HEK293 (cell line): ENCODE results near the gene RNF222.

Experiments
- FEZF1 ChIP-seq: fragments of 450-650 bp; formaldehyde crosslinking; IDR thresholded peaks from 2 replicates; pipeline ENCODE4 v1.5.1; 2016; ENCODE audit warnings: missing biosample characterization, missing genetic modification characterization
- HOXD13 ChIP-seq: sonication (generic); formaldehyde crosslinking; IDR thresholded peaks from 2 replicates; pipeline ENCODE4 v1.8.0; 2022; ENCODE audit warnings: missing genetic modification reagents, borderline replicate concordance
- KLF10 ChIP-seq: fragments of 450-650 bp; IDR thresholded peaks from 2 replicates; pipeline ENCODE4 v1.5.1; 2018; ENCODE audit warnings: missing biosample characterization, mild to moderate bottlenecking, missing genetic modification characterization
- KLF8 ChIP-seq: fragments of 450-650 bp; formaldehyde crosslinking; IDR thresholded peaks from 2 replicates; pipeline ENCODE4 v1.5.1; 2016; ENCODE audit warnings: missing biosample characterization, missing genetic modification characterization
- KLF9 ChIP-seq: fragments of 450-650 bp; formaldehyde crosslinking; IDR thresholded peaks from 2 replicates; pipeline ENCODE4 v1.5.1; 2016; ENCODE audit warnings: missing biosample characterization, missing genetic modification characterization, low read depth
- OVOL3 ChIP-seq: fragments of 450-650 bp; formaldehyde crosslinking; IDR thresholded peaks from 2 replicates; pipeline ENCODE4 v1.5.1; 2016; ENCODE audit warnings: missing biosample characterization, missing genetic modification characterization
- PATZ1 ChIP-seq: fragments of 450-650 bp; formaldehyde crosslinking; IDR thresholded peaks from 2 replicates; pipeline ENCODE4 v1.5.1; 2016; ENCODE audit warnings: missing biosample characterization, missing genetic modification characterization
- REPIN1 ChIP-seq: fragments of 450-650 bp; formaldehyde crosslinking; IDR thresholded peaks from 2 replicates; pipeline ENCODE4 v1.5.1; 2017; ENCODE audit warnings: missing biosample characterization, missing genetic modification characterization, low read depth
- SP3 ChIP-seq: fragments of 450-650 bp; formaldehyde crosslinking; IDR thresholded peaks from 2 replicates; pipeline ENCODE4 v1.5.1; 2016; ENCODE audit warnings: missing biosample characterization, missing genetic modification characterization
- SP7 ChIP-seq: fragments of 450-650 bp; formaldehyde crosslinking; IDR thresholded peaks from 2 replicates; pipeline ENCODE4 v1.5.1; 2016; ENCODE audit warnings: missing biosample characterization, missing genetic modification characterization
- YY1 ChIP-seq: fragments of 450-650 bp; formaldehyde crosslinking; IDR thresholded peaks from 2 replicates; pipeline ENCODE4 v1.5.1; 2018; ENCODE audit warnings: missing biosample characterization, missing genetic modification characterization
- ZBTB11 ChIP-seq: fragments of 450-650 bp; formaldehyde crosslinking; conservative IDR thresholded peaks from 2 replicates; pipeline ENCODE4 v1.5.1; 2016; ENCODE audit warnings: low read depth, missing biosample characterization, missing genetic modification characterization
- ZFP37 ChIP-seq: fragments of 450-650 bp; formaldehyde crosslinking; IDR thresholded peaks from 2 replicates; pipeline ENCODE4 v1.5.1; 2016; ENCODE audit warnings: missing biosample characterization, missing genetic modification characterization
- ZNF114 ChIP-seq: fragments of 450-650 bp; formaldehyde crosslinking; IDR thresholded peaks from 2 replicates; pipeline ENCODE4 v1.5.0; 2017; ENCODE audit warnings: missing biosample characterization, missing genetic modification characterization
- ZNF202 ChIP-seq: fragments of 450-650 bp; formaldehyde crosslinking; IDR thresholded peaks from 2 replicates; pipeline ENCODE4 v1.5.1; 2016; ENCODE audit warnings: missing biosample characterization, missing genetic modification characterization, borderline replicate concordance
- ZNF214 ChIP-seq: fragments of 450-650 bp; formaldehyde crosslinking; IDR thresholded peaks from 2 replicates; pipeline ENCODE4 v1.5.1; 2017; ENCODE audit warnings: missing biosample characterization, mild to moderate bottlenecking, missing genetic modification characterization, borderline replicate concordance
- ZNF274 ChIP-seq, 2 experiments: fragments of 200-500 bp in 1 of 2; fragments of 450-650 bp in 1 of 2; sonication (Bioruptor generic) in 1 of 2; formaldehyde crosslinking in 1 of 2; IDR thresholded peaks; 2 replicates each; pipeline versions ENCODE4 v1.5.1 to v1.6.1; 2014 to 2016; ENCODE audit warnings: borderline replicate concordance in 1 of 2, inconsistent platforms in 1 of 2, low read length in 1 of 2, missing biosample characterization in 1 of 2, missing genetic modification characterization in 1 of 2
- ZNF311 ChIP-seq: fragments of 450-650 bp; formaldehyde crosslinking; IDR thresholded peaks from 2 replicates; pipeline ENCODE4 v1.5.1; 2017; ENCODE audit warnings: missing biosample characterization, missing genetic modification characterization, borderline replicate concordance
- ZNF335 ChIP-seq: fragments of 450-650 bp; formaldehyde crosslinking; conservative IDR thresholded peaks from 2 replicates; pipeline ENCODE4 v1.5.1; 2016; ENCODE audit warnings: missing biosample characterization, missing genetic modification characterization
- ZNF37A ChIP-seq: fragments of 450-650 bp; IDR thresholded peaks from 2 replicates; pipeline ENCODE4 v1.5.1; 2018; ENCODE audit warnings: missing biosample characterization, missing genetic modification characterization
- ZNF404 ChIP-seq: fragments of 450-650 bp; formaldehyde crosslinking; IDR thresholded peaks from 2 replicates; pipeline ENCODE4 v1.5.1; 2017; ENCODE audit warnings: missing biosample characterization, missing genetic modification characterization
- ZNF513 ChIP-seq: fragments of 450-650 bp; IDR thresholded peaks from 2 replicates; pipeline ENCODE4 v1.5.1; 2018; ENCODE audit warnings: missing biosample characterization, missing genetic modification characterization
- ZNF548 ChIP-seq: fragments of 450-650 bp; formaldehyde crosslinking; IDR thresholded peaks from 2 replicates; pipeline ENCODE4 v1.5.1; 2016; ENCODE audit warnings: missing biosample characterization, missing genetic modification characterization
- ZNF561 ChIP-seq: fragments of 450-650 bp; IDR thresholded peaks from 2 replicates; pipeline ENCODE4 v1.5.1; 2018; ENCODE audit warnings: missing biosample characterization, missing genetic modification characterization, borderline replicate concordance
- ZNF600 ChIP-seq: fragments of 450-650 bp; formaldehyde crosslinking; IDR thresholded peaks from 2 replicates; pipeline ENCODE4 v1.5.1; 2016; ENCODE audit warnings: missing biosample characterization, missing genetic modification characterization
- ZNF658 ChIP-seq: fragments of 450-650 bp; formaldehyde crosslinking; IDR thresholded peaks from 2 replicates; pipeline ENCODE4; 2016; ENCODE audit warnings: missing biosample characterization, missing genetic modification characterization
- ZNF768 ChIP-seq: fragments of 450-650 bp; formaldehyde crosslinking; IDR thresholded peaks from 2 replicates; pipeline ENCODE4 v1.5.1; 2018; ENCODE audit warnings: missing biosample characterization, mild to moderate bottlenecking, missing genetic modification characterization
- ZNF837 ChIP-seq: fragments of 450-650 bp; formaldehyde crosslinking; IDR thresholded peaks from 2 replicates; pipeline ENCODE4 v1.5.1; 2016; ENCODE audit warnings: missing biosample characterization, missing genetic modification characterization
- ZSCAN23 ChIP-seq: fragments of 450-650 bp; formaldehyde crosslinking; IDR thresholded peaks from 2 replicates; pipeline ENCODE4 v1.5.1; 2016; ENCODE audit warnings: missing biosample characterization, missing genetic modification characterization
- ZSCAN4 ChIP-seq: fragments of 450-650 bp; formaldehyde crosslinking; IDR thresholded peaks from 2 replicates; pipeline ENCODE4 v1.5.1; 2017; ENCODE audit warnings: missing biosample characterization, missing genetic modification characterization
- ZSCAN5A ChIP-seq: fragments of 450-650 bp; formaldehyde crosslinking; IDR thresholded peaks from 2 replicates; pipeline ENCODE4 v1.5.1; 2016; ENCODE audit warnings: missing biosample characterization, missing genetic modification characterization

RNF222 gene

GRCh38 chr17:8376271-8377067, 21.2 kb downstream of the RNF222 start, which contains the start of gene KRABD2 (continued):
- TF ChIP-seq ZNF513 (tag by site-specific recombination) (peak; percentile 42; the same call in 1 of the 2 replicates), ZNF404 (tag by site-specific recombination) (no peak), ZSCAN5A (no peak), KLF8 (peak; percentile 78; the same call in 1 of the 2 replicates), SP3 (tag by site-specific recombination) (peak; percentile 79), SP7 (tag by site-specific recombination) (peak; percentile 69), ZSCAN23 (tag by site-specific recombination) (no peak), ZNF837 (tag by site-specific recombination) (0 out of 2 replicates have a peak, but pooled peaks have one; percentile 20), ZNF202 (tag by site-specific recombination) (no peak), ZNF214 (no peak), ZNF548 (no peak), HOXD13 (CRISPR knock-in tag) (no peak), YY1 (tag by site-specific recombination) (no peak), ZNF335 (tag by site-specific recombination) (peak; percentile 73), KLF10 (peak; percentile 17; the same call in 1 of the 2 replicates), ZNF658 (tag by site-specific recombination) (no peak), ZNF311 (tag by site-specific recombination) (no peak), ZNF114 (no peak), REPIN1 (tag by site-specific recombination) (0 out of 2 replicates have a peak, but pooled peaks have one; percentile 12), OVOL3 (tag by site-specific recombination) (0 out of 2 replicates have a peak, but pooled peaks have one; percentile 13), ZNF768 (tag by site-specific recombination) (no peak; the same call in 1 of the 2 replicates), ZBTB11 (tag by site-specific recombination) (peak; percentile 91), ZNF274 (IDR thresholded peaks at IDR 0.05; ENCODE audit: low read length) (no peak), ZNF274 (tag by site-specific recombination; IDR thresholded peaks at IDR 0.05; ENCODE audit: borderline replicate concordance) (no peak), ZFP37 (peak; percentile 84; the same call in 1 of the 2 replicates), ZSCAN4 (no peak), KLF9 (tag by site-specific recombination) (peak; percentile 72), PATZ1 (tag by site-specific recombination) (peak; percentile 97), FEZF1 (tag by site-specific recombination) (no peak; the same call in 1 of the 2 replicates), ZNF561 (tag by site-specific recombination) (peak; percentile 70), ZNF37A (tag by site-specific recombination) (no peak), ZNF600 (tag by site-specific recombination) (peak; percentile 77)
